Glutamatergic neuron (in vitro differentiated cells): ENCODE measurements around the gene TMEM184A. TPM values are rescaled to one million over a fixed set of nuclear protein-coding genes. Genes with fewer than 3 reads are reported as not detected.
A peak's percentile ranks its signal among the peaks of the same experiment; 100 is the strongest.

ENCODE experiments used
- DNase-seq: peaks from one replicate; pipeline ENCODE4 v3.0.0; 2022
- H3K27ac Mint-ChIP-seq: one replicate; pipeline ENCODE4 v1.8.0; 2020; ENCODE audit warnings: mild to moderate bottlenecking, mixed read lengths, inconsistent platforms; ENCODE audit not compliant: unreplicated experiment
- H3K27me3 Mint-ChIP-seq: one replicate; pipeline ENCODE4 v1.8.0; 2020; ENCODE audit warnings: mild to moderate bottlenecking, moderate library complexity, mixed read lengths, inconsistent platforms; ENCODE audit not compliant: unreplicated experiment
- H3K36me3 Mint-ChIP-seq: one replicate; pipeline ENCODE4 v1.8.0; 2020; ENCODE audit warnings: mild to moderate bottlenecking, mixed read lengths, inconsistent platforms; ENCODE audit not compliant: unreplicated experiment
- H3K4me1 Mint-ChIP-seq: one replicate; pipeline ENCODE4 v1.8.0; 2020; ENCODE audit warnings: mild to moderate bottlenecking, low read depth, mixed read lengths, inconsistent platforms; ENCODE audit not compliant: unreplicated experiment
- H3K4me3 Mint-ChIP-seq: one replicate; pipeline ENCODE4 v1.8.0; 2020; ENCODE audit warnings: mild to moderate bottlenecking, mixed read lengths, inconsistent platforms; ENCODE audit not compliant: unreplicated experiment
- H3K9me3 Mint-ChIP-seq: one replicate; pipeline ENCODE4 v1.8.0; 2020; ENCODE audit warnings: mild to moderate bottlenecking, moderate library complexity, mixed read lengths, inconsistent platforms; ENCODE audit not compliant: unreplicated experiment
- CTCF ChIP-seq: fragments of 200-600 bp; sonication (generic); IDR thresholded peaks from one replicate; pipeline ENCODE4 v1.5.0; 2021; ENCODE audit not compliant: partially characterized antibody, unreplicated experiment
- total RNA-seq: library from RNA; stranded (reverse); fragmentation: NEBNext Ultra II Directional; extraction: Animal tissue kit (Norgen Biotek cat#: 25700); gene quantifications from one replicate; pipeline ENCODE4 v1.2.1, GENCODE V29; 2021; ENCODE audit not compliant: unreplicated experiment

Gene TMEM184A
- total RNA-seq, 1 donor from 2014 or later, result 20.7 TPM

- TF ChIP-seq CTCF, result no peak
- Mint-ChIP-seq H3K9me3 (peaks cover 17% of the 10 kb centered on the region), H3K36me3 (no peaks in the 10 kb centered on the region), H3K27me3 (peaks cover 10% of the 10 kb centered on the region), H3K4me3 (peak overlapping the region; percentile 85), H3K27ac (peak overlapping the region; percentile 96), H3K4me1 (peaks cover 34% of the 10 kb centered on the region)
- DNase-seq, result peak; percentile 90
Observed at GRCh38 chr7:1562597-1563051, 6.6 kb upstream of the TMEM184A start.

GRCh38 chr7:1562116-1562515 lies 6.1 kb upstream of the TMEM184A start:
- H3K4me1 Mint-ChIP-seq, result peaks cover 29% of the 10 kb centered on the region
- H3K36me3 Mint-ChIP-seq, result no peaks in the 10 kb centered on the region
- no peak for TF ChIP-seq CTCF
- peak overlapping the region; percentile 85 for H3K4me3 Mint-ChIP-seq
- H3K9me3 Mint-ChIP-seq, result peaks cover 17% of the 10 kb centered on the region
- no peak for DNase-seq
- H3K27me3 Mint-ChIP-seq, result peaks cover 10% of the 10 kb centered on the region
- peak overlapping the region; percentile 96 for H3K27ac Mint-ChIP-seq

GRCh38 chr7:1561036-1561940 lies 5.3 kb upstream of the TMEM184A start:
- peak overlapping the region; percentile 96 for H3K27ac Mint-ChIP-seq
- TF ChIP-seq CTCF, result no peak
- peaks cover 14% of the 10 kb centered on the region for H3K27me3 Mint-ChIP-seq

GRCh38 chr7:1560620-1561031 lies 4.6 kb upstream of the TMEM184A start:
- Mint-ChIP-seq H3K4me3 (no peak overlapping the region), H3K9me3 (peaks cover 22% of the 10 kb centered on the region), H3K4me1 (peaks cover 27% of the 10 kb centered on the region), H3K27ac (no peak overlapping the region), H3K27me3 (peaks cover 15% of the 10 kb centered on the region), H3K36me3 (no peaks in the 10 kb centered on the region)
- TF ChIP-seq CTCF, result no peak
- DNase-seq, result no peak

More at GRCh38 chr7:1561036-1561940, 5.3 kb upstream of the TMEM184A start:
- H3K9me3 Mint-ChIP-seq, result peaks cover 19% of the 10 kb centered on the region
- H3K4me3 Mint-ChIP-seq, result peak overlapping the region; percentile 85
- peaks cover 29% of the 10 kb centered on the region for H3K4me1 Mint-ChIP-seq
- no peaks in the 10 kb centered on the region for H3K36me3 Mint-ChIP-seq
- no peak for DNase-seq
